Keratinocyte (primary cell): ENCODE measurements around the gene PRRT3. TPM values are rescaled to one million over a fixed set of nuclear protein-coding genes. Genes with fewer than 3 reads are reported as not detected.

Experiments
- DNase-seq: peaks from one replicate; pipeline ENCODE4 v3.0.0-alpha.2; 2011; ENCODE audit warnings: low read depth, missing footprints, low spot score
- FAIRE-seq: peaks from 2 replicates; lab custom pipeline; 2011; peaks lifted over from hg19 to GRCh38; lab: Jason Lieb, UNC
- H2AFZ ChIP-seq: 2 replicates; pipeline ENCODE4 v1.6.0; 2012; ENCODE audit warnings: low read length, control low read depth, inconsistent platforms; ENCODE audit not compliant: control insufficient read depth
- H3K27ac ChIP-seq: 2 replicates; pipeline ENCODE4 v1.5.1; 2011; ENCODE audit warnings: low read length; ENCODE audit not compliant: control insufficient read depth, insufficient read depth
- H3K27me3 ChIP-seq: 3 replicates; pipeline ENCODE4 v1.6.0; 2011; ENCODE audit warnings: low read length; ENCODE audit not compliant: control insufficient read depth, insufficient read depth; ENCODE audit errors: extremely low read depth
- H3K36me3 ChIP-seq, 2 experiments: 2 replicates in 1 of 2; 3 replicates in 1 of 2; pipeline ENCODE4 v1.5.1; 2011; ENCODE audit warnings: low read length in 2 of 2, mild to moderate bottlenecking in 1 of 2; ENCODE audit not compliant: control insufficient read depth in 2 of 2, insufficient read depth in 2 of 2; ENCODE audit errors: extremely low read depth in 1 of 2
- H3K4me1 ChIP-seq: 3 replicates; pipeline ENCODE4 v1.5.1; 2011; ENCODE audit warnings: low read length; ENCODE audit not compliant: control insufficient read depth, insufficient read depth; ENCODE audit errors: extremely low read depth
- H3K4me2 ChIP-seq: 3 replicates; pipeline ENCODE4 v1.6.0; 2011; ENCODE audit warnings: low read depth, low read length; ENCODE audit not compliant: control insufficient read depth, insufficient read depth; ENCODE audit errors: extremely low read depth
- H3K4me3 ChIP-seq, 3 experiments: fragments of 200-600 bp in 1 of 3; sonication (generic) in 1 of 3; 2 replicates in 2 of 3; 3 replicates in 1 of 3; pipeline ENCODE4 v1.5.1; 2011 to 2016; ENCODE audit warnings: low read length in 3 of 3, mild to moderate bottlenecking in 3 of 3, control low read depth in 2 of 3, inconsistent platforms in 1 of 3, low read depth in 1 of 3, mixed read lengths in 1 of 3, mixed run types in 1 of 3, moderate library complexity in 1 of 3; ENCODE audit not compliant: control insufficient read depth in 2 of 3, insufficient read depth in 2 of 3; ENCODE audit errors: extremely low read depth in 1 of 3
- H3K79me2 ChIP-seq: 2 replicates; pipeline ENCODE4 v1.6.0; 2012; ENCODE audit warnings: low read length; ENCODE audit not compliant: control insufficient read depth, insufficient read depth
- H3K9ac ChIP-seq: 3 replicates; pipeline ENCODE4 v1.6.0; 2011; ENCODE audit warnings: low read length; ENCODE audit not compliant: control insufficient read depth, insufficient read depth; ENCODE audit errors: extremely low read depth
- H3K9me1 ChIP-seq: 3 replicates; pipeline ENCODE4 v1.6.0; 2011; ENCODE audit warnings: low read length; ENCODE audit not compliant: control insufficient read depth, insufficient read depth; ENCODE audit errors: extremely low read depth
- H3K9me3 ChIP-seq: 2 replicates; pipeline ENCODE4 v1.5.1; 2012; ENCODE audit warnings: low read depth, low read length; ENCODE audit not compliant: control insufficient read depth
- H4K20me1 ChIP-seq: 3 replicates; pipeline ENCODE4 v1.6.0; 2011; ENCODE audit warnings: low read length; ENCODE audit not compliant: control insufficient read depth, insufficient read depth; ENCODE audit errors: extremely low read depth
- EZH2 ChIP-seq: IDR thresholded peaks from one replicate; pipeline ENCODE4 v1.6.1; 2012; ENCODE audit warnings: inconsistent platforms, mild to moderate bottlenecking, low read length, moderate library complexity
- dilution Hi-C: fragments of 300-500 bp; cut with MboI; formaldehyde crosslinking; loops from one replicate; pipeline ENCODE4 v1.7.0; 2020; ENCODE audit warnings: low sequenced_read_pairs; ENCODE audit not compliant: extremely low pct_ligation_motif_present
- polyA plus RNA-seq, 5 experiments: library from polyadenylated mRNA; depleted of rRNA in 3 of 5; stranded (reverse) in 3 of 5; stranded (forward) in 1 of 5; unstranded in 1 of 5; fragments of >200 nt; gene quantifications; 1 replicate in 1 of 5; 2 replicates in 3 of 5; 3 replicates in 1 of 5; pipeline versions ENCODE4 v1.2.1 to v1.2.3, GENCODE V29; 2011 to 2012; ENCODE audit warnings: missing spikeins in 2 of 5, low read depth in 1 of 5, low replicate concordance in 1 of 5
- TF ChIP-seq, protein P1 (sequence below), 3 experiments: IDR thresholded peaks in 1 of 3; conservative IDR thresholded peaks in 1 of 3; optimal IDR thresholded peaks in 1 of 3; 2 replicates in 2 of 3; 3 replicates in 1 of 3; pipeline versions ENCODE3 to v1.5.1; 2011; ENCODE audit warnings: low read length in 3 of 3, mild to moderate bottlenecking in 3 of 3, moderate library complexity in 2 of 3, control low read depth in 1 of 3, inconsistent platforms in 1 of 3; ENCODE audit not compliant: insufficient read depth in 2 of 3; ENCODE audit errors: extremely low read depth in 1 of 3

The PRRT3 gene
- polyA plus RNA-seq, 1 donor (not counting 4 experiments of a cell fraction or from before 2014, with no cell fraction given): 0.22 TPM

DNA sequence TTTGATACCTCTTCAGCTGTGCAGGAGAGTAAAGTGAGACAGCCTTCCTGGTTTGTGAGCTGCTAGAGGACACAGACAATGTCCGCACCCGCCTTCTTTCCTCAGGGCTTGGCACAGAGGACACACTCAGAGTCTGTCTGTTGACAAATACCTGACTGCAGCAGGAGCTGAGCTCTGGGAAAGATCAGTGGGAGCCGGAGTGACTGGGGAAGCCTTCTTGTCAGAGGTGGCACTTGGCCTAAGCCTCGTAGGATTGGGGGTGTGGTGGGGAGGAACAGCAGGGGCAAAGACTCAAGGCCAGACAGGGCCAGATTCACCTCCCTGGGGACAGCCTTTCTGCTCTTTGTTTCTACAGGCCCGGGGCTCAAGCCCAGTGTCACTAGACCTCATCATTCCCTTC, 38.6 kb downstream of the PRRT3 start:
- dilution Hi-C loops: no loop called here
- peaks cover 9 to 12% of the 10 kb centered on the region in 2 experiments for H3K36me3 ChIP-seq
- H3K9me1 ChIP-seq: no peaks in the 10 kb centered on the region
- H3K4me1 ChIP-seq: peaks cover 43% of the 10 kb centered on the region
- no peak overlapping the region for H3K4me2 ChIP-seq
- FAIRE-seq (no peak), DNase-seq (no peak)
- H3K27ac ChIP-seq: no peak overlapping the region
- H3K4me3 ChIP-seq: no peak overlapping the region
- no peak overlapping the region for H2AFZ ChIP-seq
- no peaks in the 10 kb centered on the region for H3K79me2 ChIP-seq
- TF ChIP-seq, protein P1, sequence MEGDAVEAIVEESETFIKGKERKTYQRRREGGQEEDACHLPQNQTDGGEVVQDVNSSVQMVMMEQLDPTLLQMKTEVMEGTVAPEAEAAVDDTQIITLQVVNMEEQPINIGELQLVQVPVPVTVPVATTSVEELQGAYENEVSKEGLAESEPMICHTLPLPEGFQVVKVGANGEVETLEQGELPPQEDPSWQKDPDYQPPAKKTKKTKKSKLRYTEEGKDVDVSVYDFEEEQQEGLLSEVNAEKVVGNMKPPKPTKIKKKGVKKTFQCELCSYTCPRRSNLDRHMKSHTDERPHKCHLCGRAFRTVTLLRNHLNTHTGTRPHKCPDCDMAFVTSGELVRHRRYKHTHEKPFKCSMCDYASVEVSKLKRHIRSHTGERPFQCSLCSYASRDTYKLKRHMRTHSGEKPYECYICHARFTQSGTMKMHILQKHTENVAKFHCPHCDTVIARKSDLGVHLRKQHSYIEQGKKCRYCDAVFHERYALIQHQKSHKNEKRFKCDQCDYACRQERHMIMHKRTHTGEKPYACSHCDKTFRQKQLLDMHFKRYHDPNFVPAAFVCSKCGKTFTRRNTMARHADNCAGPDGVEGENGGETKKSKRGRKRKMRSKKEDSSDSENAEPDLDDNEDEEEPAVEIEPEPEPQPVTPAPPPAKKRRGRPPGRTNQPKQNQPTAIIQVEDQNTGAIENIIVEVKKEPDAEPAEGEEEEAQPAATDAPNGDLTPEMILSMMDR (optimal IDR thresholded peaks at IDR 0.05 in 1 of 3, IDR thresholded peaks at IDR 0.05 in 1 of 3, conservative IDR thresholded peaks at IDR 0.05 in 1 of 3; ENCODE audit: extremely low read depth in 1 of 3, insufficient read depth in 2 of 3, low read length in 3 of 3): no peak
- TF ChIP-seq EZH2: no peak
- H4K20me1 ChIP-seq: no peaks in the 10 kb centered on the region
- no peaks in the 10 kb centered on the region for H3K27me3 ChIP-seq
- H3K9me3 ChIP-seq: no peaks in the 10 kb centered on the region
- H3K9ac ChIP-seq: no peak overlapping the region

DNA sequence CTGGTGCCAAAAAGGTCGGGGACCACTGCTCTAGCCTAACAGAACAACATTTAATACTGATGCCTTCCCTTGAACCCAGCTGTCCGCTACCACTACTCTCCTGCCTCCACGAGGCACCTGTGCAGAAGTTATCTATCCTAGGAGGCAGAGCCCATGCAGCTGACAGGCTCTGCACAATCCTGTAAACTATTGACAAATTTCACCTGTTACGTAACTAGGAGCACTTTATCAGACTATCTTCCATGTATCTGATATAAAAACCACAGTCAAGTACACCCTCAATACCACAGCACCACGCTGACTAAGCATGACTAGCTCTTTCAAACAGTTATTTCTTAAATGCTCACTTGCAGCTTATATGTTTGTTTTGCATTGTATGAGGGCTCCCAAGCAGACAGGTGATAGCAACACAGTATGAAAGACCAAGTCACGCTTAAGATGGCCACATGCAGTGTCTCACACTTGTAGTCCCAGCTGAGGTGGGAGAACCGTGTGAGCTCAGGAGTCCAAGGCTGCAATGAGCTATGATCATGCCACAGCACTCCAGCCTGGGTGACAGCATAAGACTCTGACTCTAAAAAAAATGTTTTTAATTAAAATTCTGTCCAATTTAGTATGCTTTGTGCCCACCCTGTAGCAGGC, 39.8 kb downstream of the PRRT3 start:
- Histone ChIP-seq H2AFZ (no peak overlapping the region), H3K4me1 (peaks cover 36% of the 10 kb centered on the region), H4K20me1 (no peaks in the 10 kb centered on the region), H3K79me2 (no peaks in the 10 kb centered on the region), H3K4me3 (no peak overlapping the region), H3K9ac (no peak overlapping the region), H3K27ac (no peak overlapping the region), H3K27me3 (no peaks in the 10 kb centered on the region), H3K4me2 (no peak overlapping the region), H3K9me3 (no peaks in the 10 kb centered on the region), H3K9me1 (no peaks in the 10 kb centered on the region), H3K36me3 (peaks cover 11 to 18% of the 10 kb centered on the region in 2 experiments)
- FAIRE-seq (no peak), DNase-seq (no peak)
- dilution Hi-C loops: no loop called here
- TF ChIP-seq, protein P1 (optimal IDR thresholded peaks at IDR 0.05 in 1 of 3, IDR thresholded peaks at IDR 0.05 in 1 of 3, conservative IDR thresholded peaks at IDR 0.05 in 1 of 3; ENCODE audit: extremely low read depth in 1 of 3, insufficient read depth in 2 of 3, low read length in 3 of 3): no peak
- TF ChIP-seq EZH2: no peak
